T-cell (primary cell): ENCODE measurements around the gene KDM4D. TPM values are rescaled to one million over a fixed set of nuclear protein-coding genes. Genes with fewer than 3 reads are reported as not detected.

Experiments
- ATAC-seq, 4 experiments: fragments of 200-7000 bp in 3 of 4; fragments of 150-1000 bp in 1 of 4; cut with Tn5 transposase; replicated peaks in 1 of 4; 1 replicate in 3 of 4; 2 replicates in 1 of 4; pipeline ENCODE4 v1.10.0; 2021; ENCODE audit warnings: moderate library complexity in 3 of 4, mild to moderate bottlenecking in 2 of 4, moderate number of reproducible peaks in 1 of 4
- CTCF ChIA-PET, 2 donors: fragments of 300-600 bp; sonication (Branson Sonifier 250); formaldehyde crosslinking; loops; one replicate each; lab custom pipeline; 2022; ENCODE audit warnings: antibody characterized with exemption in 2 of 2; lab: Charles Lee
- POLR2A ChIA-PET, 2 donors: fragments of 300-600 bp; sonication (Branson Sonifier 250); formaldehyde crosslinking; loops; one replicate each; lab custom pipeline; 2022; ENCODE audit warnings: antibody characterized with exemption in 2 of 2; lab: Charles Lee
- DNase-seq, 35 experiments: peaks; one replicate each; pipeline versions ENCODE4 v3.0.0 to v3.0.0-alpha.2; 2013 to 2023
- H3K27ac ChIP-seq: one replicate; pipeline ENCODE4 v1.5.1; 2013; ENCODE audit warnings: low read length
- H3K27me3 ChIP-seq, 2 experiments: replicated peaks in 1 of 2; 1 replicate in 1 of 2; 2 replicates in 1 of 2; pipeline versions ENCODE4 v1.6.1 to v1.7.0; 2013; ENCODE audit warnings: low read length in 1 of 2, mixed read lengths in 1 of 2; ENCODE audit not compliant: control insufficient read depth in 2 of 2, insufficient read depth in 2 of 2; ENCODE audit errors: extremely low read depth in 1 of 2
- H3K36me3 ChIP-seq, 2 donors: 1 replicate in 1 of 2; 2 replicates in 1 of 2; pipeline versions ENCODE4 v1.6.1 to v1.7.0; 2013; ENCODE audit warnings: low read length in 1 of 2; ENCODE audit not compliant: control insufficient read depth in 2 of 2, insufficient read depth in 1 of 2; ENCODE audit errors: extremely low read depth in 1 of 2
- H3K4me1 ChIP-seq, 2 experiments: 1 replicate in 1 of 2; 2 replicates in 1 of 2; pipeline versions ENCODE4 v1.6.1 to v1.7.0; 2013; ENCODE audit warnings: low read length in 2 of 2, mixed read lengths in 1 of 2; ENCODE audit not compliant: insufficient read depth in 2 of 2, control insufficient read depth in 1 of 2; ENCODE audit errors: extremely low read depth in 1 of 2
- H3K4me3 ChIP-seq, 2 donors: 1 replicate in 1 of 2; 2 replicates in 1 of 2; pipeline versions ENCODE4 v1.5.1 to v1.7.0; 2013; ENCODE audit warnings: mild to moderate bottlenecking in 2 of 2, low read length in 1 of 2, moderate library complexity in 1 of 2; ENCODE audit not compliant: control insufficient read depth in 1 of 2; ENCODE audit errors: extremely low read depth in 1 of 2
- H3K9me3 ChIP-seq: 2 replicates; pipeline ENCODE4 v1.7.0; 2013
- H3K27ac Mint-ChIP-seq, 2 donors: one replicate each; pipeline ENCODE4 v1.8.0; 2020 to 2021; ENCODE audit warnings: mild to moderate bottlenecking in 2 of 2, mixed read lengths in 2 of 2
- H3K27me3 Mint-ChIP-seq, 2 donors: one replicate each; pipeline ENCODE4 v1.8.0; 2021 to 2022; ENCODE audit warnings: mixed read lengths in 2 of 2
- H3K36me3 Mint-ChIP-seq: one replicate; pipeline ENCODE4 v1.8.0; 2021; ENCODE audit warnings: mixed read lengths
- H3K4me1 Mint-ChIP-seq, 3 donors: one replicate each; pipeline ENCODE4 v1.8.0; 2020 to 2022; ENCODE audit warnings: mixed read lengths in 3 of 3, mild to moderate bottlenecking in 1 of 3
- H3K4me3 Mint-ChIP-seq, 3 donors: one replicate each; pipeline ENCODE4 v1.8.0; 2020 to 2022; ENCODE audit warnings: mild to moderate bottlenecking in 3 of 3, mixed read lengths in 3 of 3, moderate library complexity in 3 of 3
- H3K9me3 Mint-ChIP-seq, 3 donors: one replicate each; pipeline ENCODE4 v1.8.0; 2020 to 2022; ENCODE audit warnings: mixed read lengths in 3 of 3
- WGBS: methylation state at CpG from one replicate; pipeline ENCODE4 v1.1.5; 2013; ENCODE audit warnings: missing lambda C conversion rate; ENCODE audit not compliant: insufficient coverage; 5-methylcytosine and 5-hydroxymethylcytosine counted together
- total RNA-seq, 35 experiments: library from RNA in 6 of 35; stranded (reverse) in 6 of 35; fragments of 120-200 nt in 1 of 35; gene quantifications; one replicate each; pipeline versions ENCODE4 v1.2.1 to v1.2.4 and lab custom pipeline; 2013 to 2026

Gene KDM4D
- under 1 TPM; 0.33 to 0.57 (median 0.50) TPM for total RNA-seq
- 0.50 TPM for total RNA-seq (2013)
- total RNA-seq (lab: John Stamatoyannopoulos, UW): 0.13 to 2.2 (median 0.52) reads per million in 29 experiments

DNA sequence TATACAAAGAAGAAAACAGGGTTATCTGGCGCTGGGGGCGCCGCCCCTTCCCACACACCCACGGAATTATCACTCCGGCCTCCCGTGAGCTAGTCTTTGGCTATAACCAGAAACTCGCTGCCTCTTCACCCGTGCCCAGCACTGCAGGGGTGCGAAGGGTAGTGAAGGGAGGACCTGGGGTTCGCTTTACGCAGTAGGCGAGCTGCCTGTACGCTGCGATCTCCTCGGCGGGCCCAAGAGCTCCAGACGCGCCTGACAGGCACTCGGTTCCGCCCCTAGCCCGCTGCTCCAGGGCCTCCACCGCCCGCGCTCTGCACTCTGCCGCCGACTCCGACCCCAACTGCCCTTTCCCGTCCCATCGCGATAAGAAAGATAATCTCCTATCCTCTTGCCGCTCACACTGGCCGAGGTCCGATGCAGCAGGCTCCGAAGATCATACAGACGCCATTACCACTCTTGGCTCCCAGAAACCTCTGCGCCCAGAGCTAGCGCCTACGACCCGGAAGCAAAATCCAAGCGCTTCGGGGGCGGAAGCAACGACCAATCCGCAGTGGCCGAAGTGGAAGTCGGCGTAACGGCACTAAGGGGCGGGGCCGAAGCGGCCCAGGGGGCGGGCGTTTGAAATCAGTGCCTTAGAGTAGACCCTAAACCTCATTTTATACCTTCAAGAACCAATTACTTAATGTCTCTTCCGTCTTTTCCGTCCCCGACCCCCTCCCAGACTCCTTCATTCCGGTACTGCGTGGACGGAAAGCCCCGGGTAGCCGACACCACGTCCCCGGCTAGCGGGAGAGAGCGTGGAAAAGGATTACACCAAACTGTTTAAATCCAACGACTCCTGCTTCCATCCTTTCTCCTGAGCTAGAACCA, at the start of gene KDM4D, which contains the start of gene CWC15:
TSS of gene KDM4D (plus strand) at position 611 of the 870 bp plus-strand sequence. CDS start 23,664 bp downstream, outside the sequence.
TSS of gene CWC15 (minus strand) at position 458 of the 870 bp plus-strand sequence. CDS start 1,371 bp downstream, outside the sequence.
- DNase-seq (peak; percentile 89 to 96 (median 94)), ATAC-seq (peak; percentile 99 to 100 (median 99))
- Mint-ChIP-seq H3K27me3 (no peaks in the 10 kb centered on the region), H3K4me3 (peak within 1 kb of the TSS; percentile 94 to 99 (median 97)), H3K36me3 (peaks cover 28% of the 10 kb centered on the region), H3K9me3 (no peaks in the 10 kb centered on the region), H3K27ac (peak within 1 kb of the TSS; percentile 93 to 96), H3K4me1 (peaks cover 33 to 40% (median 37%) of the 10 kb centered on the region in 3 donors)
- peak within 1 kb of the TSS; percentile 88 to 95 for H3K4me3 ChIP-seq
- peaks cover 3 to 8% of the 10 kb centered on the region in 2 experiments for H3K4me1 ChIP-seq
- under 1% methylated on average over 45 of the region's 66 CpGs for WGBS
- peaks cover 5 to 34% of the 10 kb centered on the region in 2 donors for H3K36me3 ChIP-seq
- POLR2A ChIA-PET: interaction anchor here (0.5 to 1.5 kb wide), 8 partner anchors 94 to 1778 kb away, joined by 3 to 6 read pairs (median 4); partner anchors contain the start of genes SESN3 (in 1 of the 2) and SRSF8 (in 1 of the 2)
- peak within 1 kb of the TSS; percentile 71 for H3K27ac ChIP-seq
- CTCF ChIA-PET: interaction anchor here (0.6 to 1.8 kb wide), 12 partner anchors 11 to 1491 kb away, joined by 3 to 14 read pairs (median 3); partner anchors contain the start of genes ENDOD1 (in 1 of the 2), MAML2 (in 1 of the 2), SESN3 (in 1 of the 2) and SRSF8 (in 1 of the 2)
- H3K27me3 ChIP-seq: no peaks in the 10 kb centered on the region
- H3K9me3 ChIP-seq: no peaks in the 10 kb centered on the region

DNA sequence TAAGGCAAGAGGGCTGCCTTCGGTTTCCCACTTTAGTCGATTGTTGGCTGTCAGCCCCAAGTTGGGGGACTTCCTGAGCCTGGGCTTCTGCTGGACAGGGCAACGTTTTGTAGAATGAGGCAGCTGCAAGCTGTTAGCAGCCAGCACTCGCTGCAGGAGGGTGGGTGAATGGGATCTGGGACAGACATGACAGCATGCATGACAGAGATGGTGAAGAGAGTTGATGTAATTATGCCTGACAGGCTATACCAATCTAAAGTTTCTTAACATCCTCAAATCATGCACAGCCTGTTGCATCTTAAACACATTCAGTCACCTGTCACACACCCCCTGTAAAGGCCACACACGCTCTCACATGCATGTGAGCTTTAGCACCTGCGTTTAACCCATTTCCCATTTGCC, 49.3 kb upstream of the KDM4D start:
- Mint-ChIP-seq H3K4me3 (peak overlapping the region; percentile 40 to 71 (median 58)), H3K27me3 (no peaks in the 10 kb centered on the region), H3K27ac (peak overlapping the region; percentile 97 to 99), H3K9me3 (peaks cover 0 to 6% (median 0%) of the 10 kb centered on the region in 3 donors), H3K36me3 (peaks cover 3% of the 10 kb centered on the region), H3K4me1 (peaks cover 54 to 72% (median 58%) of the 10 kb centered on the region in 3 donors)
- Histone ChIP-seq H3K27me3 (peaks cover 0 to 4% of the 10 kb centered on the region in 2 experiments), H3K36me3 (no peaks in the 10 kb centered on the region), H3K27ac (peak overlapping the region; percentile 74), H3K4me3 (no peak overlapping the region), H3K9me3 (no peaks in the 10 kb centered on the region), H3K4me1 (peaks cover 44 to 49% of the 10 kb centered on the region in 2 experiments)
- DNase-seq (peak in 3 of 35 experiments; percentile 18 to 28 (median 23)), ATAC-seq (peak; percentile 22 to 57 (median 40))
- ChIA-PET CTCF (interaction anchor here in 1 of 2 donors (0.9 to 1.0 kb wide), 2 partner anchors 26 to 49 kb away, joined by 3 read pairs; partner anchors contain the start of genes CWC15 and KDM4D), POLR2A (no interaction called here)
- 62% methylated on average over 3 of the region's 6 CpGs for WGBS

DNA sequence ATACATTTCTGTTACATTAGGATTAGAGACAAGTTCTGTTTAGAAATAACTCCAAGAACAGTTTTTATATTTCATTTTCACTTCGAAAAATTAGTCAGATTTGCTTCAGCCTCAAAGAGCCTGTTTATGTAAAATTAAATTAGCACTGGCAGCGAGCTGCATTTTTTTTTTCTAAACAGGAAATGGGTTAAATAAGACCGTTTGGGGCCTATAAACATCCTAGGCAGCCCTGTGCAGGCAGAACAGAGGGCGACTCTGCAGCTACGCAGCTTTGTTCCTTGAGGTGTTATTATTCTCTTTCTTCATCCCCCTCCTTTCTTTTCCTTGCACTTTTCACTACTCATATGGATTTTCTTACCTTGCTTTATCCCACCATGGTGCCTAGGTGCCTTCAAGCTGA, 48.9 kb upstream of the KDM4D start:
- no peaks in the 10 kb centered on the region for H3K36me3 ChIP-seq
- H3K9me3 Mint-ChIP-seq: peaks cover 0 to 6% (median 0%) of the 10 kb centered on the region in 3 donors
- peak overlapping the region; percentile 97 to 99 for H3K27ac Mint-ChIP-seq
- H3K36me3 Mint-ChIP-seq: peaks cover 3% of the 10 kb centered on the region
- DNase-seq: peak in 22 of 35 experiments; percentile 8 to 48 (median 24)
- H3K4me3 Mint-ChIP-seq: peak overlapping the region; percentile 58 to 71 (median 66)
- POLR2A ChIA-PET: interaction anchor here in 1 of 2 donors (0.6 kb wide), 1 partner anchor 342 kb away, joined by 10 read pairs; no protein-coding TSS in a partner anchor
- H3K27me3 Mint-ChIP-seq: no peaks in the 10 kb centered on the region
- no peak overlapping the region for H3K4me3 ChIP-seq
- CTCF ChIA-PET: interaction anchor here in 1 of 2 donors (0.9 to 1.0 kb wide), 2 partner anchors 26 to 49 kb away, joined by 3 read pairs; partner anchors contain the start of genes CWC15 and KDM4D
- WGBS: 6% methylated on average over 3 of the region's 5 CpGs
- ATAC-seq: peak; percentile 75 to 83 (median 77)
- peaks cover 44 to 53% of the 10 kb centered on the region in 2 experiments for H3K4me1 ChIP-seq
- H3K4me1 Mint-ChIP-seq: peaks cover 54 to 76% (median 58%) of the 10 kb centered on the region in 3 donors
- no peaks in the 10 kb centered on the region for H3K9me3 ChIP-seq
- H3K27me3 ChIP-seq: peaks cover 0 to 4% of the 10 kb centered on the region in 2 experiments
- H3K27ac ChIP-seq: peak overlapping the region; percentile 74

GRCh38 chr11:94925422-94926270, 47.9 kb upstream of the KDM4D start:
- Histone ChIP-seq H3K9me3 (no peaks in the 10 kb centered on the region), H3K27me3 (peaks cover 0 to 4% of the 10 kb centered on the region in 2 experiments), H3K4me1 (peaks cover 44 to 53% of the 10 kb centered on the region in 2 experiments), H3K4me3 (no peak overlapping the region), H3K27ac (peak overlapping the region; percentile 74), H3K36me3 (no peaks in the 10 kb centered on the region)
- Mint-ChIP-seq H3K27ac (peak overlapping the region; percentile 97 to 99), H3K9me3 (peaks cover 0 to 6% (median 0%) of the 10 kb centered on the region in 3 donors), H3K4me1 (peaks cover 50 to 76% (median 58%) of the 10 kb centered on the region in 3 donors), H3K4me3 (peak overlapping the region; percentile 58 to 71 (median 66)), H3K36me3 (peaks cover 3% of the 10 kb centered on the region), H3K27me3 (no peaks in the 10 kb centered on the region)
- peak in 1 of 35 experiments; percentile 17 for DNase-seq
- ChIA-PET CTCF (no interaction called here), POLR2A (no interaction called here)
- ATAC-seq: peak in 3 of 4 experiments; percentile 29 to 31 (median 31)
- WGBS: 80% methylated on average over 1 of the region's 7 CpGs

DNA sequence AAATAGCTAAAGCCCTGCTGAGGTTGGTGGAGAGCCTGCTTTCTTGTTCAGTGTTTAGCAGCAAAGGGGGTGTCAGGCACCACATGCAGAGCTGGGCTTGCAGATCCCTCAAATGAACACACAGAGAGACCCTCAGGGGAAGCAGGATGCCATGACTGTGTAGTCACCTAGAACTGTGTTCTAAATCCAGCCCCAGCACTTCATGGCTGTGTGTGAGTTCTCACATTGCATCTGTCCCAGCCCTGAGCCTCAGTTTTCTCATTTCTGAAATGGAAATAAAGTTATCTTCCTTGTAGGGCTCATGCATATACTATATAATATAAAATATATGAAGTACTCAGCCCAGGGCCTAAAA, 47.3 kb upstream of the KDM4D start:
- H3K27me3 ChIP-seq: peaks cover 0 to 4% of the 10 kb centered on the region in 2 experiments
- DNase-seq (no peak), ATAC-seq (no peak)
- Mint-ChIP-seq H3K36me3 (peaks cover 2% of the 10 kb centered on the region), H3K27me3 (no peaks in the 10 kb centered on the region), H3K4me3 (peak overlapping the region in 1 of 3 donors; percentile 71), H3K4me1 (peaks cover 49 to 74% (median 58%) of the 10 kb centered on the region in 3 donors), H3K27ac (peak overlapping the region; percentile 97 to 99), H3K9me3 (peaks cover 0 to 6% (median 0%) of the 10 kb centered on the region in 3 donors)
- H3K36me3 ChIP-seq: no peaks in the 10 kb centered on the region
- peak overlapping the region; percentile 74 for H3K27ac ChIP-seq
- H3K9me3 ChIP-seq: no peaks in the 10 kb centered on the region
- POLR2A ChIA-PET: interaction anchor here in 1 of 2 donors (0.5 kb wide), 1 partner anchor 416 kb away, joined by 4 read pairs; no protein-coding TSS in a partner anchor
- CTCF ChIA-PET: no interaction called here
- peaks cover 44 to 51% of the 10 kb centered on the region in 2 experiments for H3K4me1 ChIP-seq
- no peak overlapping the region for H3K4me3 ChIP-seq
